HEK293 (cell line): ENCODE data around the gene CYCS.

ENCODE experiments used
- GLI2 ChIP-seq: fragments of 450-650 bp; formaldehyde crosslinking; IDR thresholded peaks from 2 replicates; pipeline ENCODE4; 2017; ENCODE audit warnings: missing biosample characterization, missing genetic modification characterization, low read depth, borderline replicate concordance
- KLF7 ChIP-seq: fragments of 450-650 bp; formaldehyde crosslinking; IDR thresholded peaks from 2 replicates; pipeline ENCODE4 v1.5.1; 2016; ENCODE audit warnings: missing biosample characterization, missing genetic modification characterization, borderline replicate concordance
- OSR2 ChIP-seq: fragments of 450-650 bp; formaldehyde crosslinking; IDR thresholded peaks from 2 replicates; pipeline ENCODE4 v1.5.1; 2016; ENCODE audit warnings: missing biosample characterization, missing genetic modification characterization
- REPIN1 ChIP-seq: fragments of 450-650 bp; formaldehyde crosslinking; IDR thresholded peaks from 2 replicates; pipeline ENCODE4 v1.5.1; 2017; ENCODE audit warnings: missing biosample characterization, missing genetic modification characterization, low read depth
- ZNF2 ChIP-seq: fragments of 450-650 bp; formaldehyde crosslinking; IDR thresholded peaks from 2 replicates; pipeline ENCODE4 v1.5.1; 2016; ENCODE audit warnings: missing biosample characterization, missing genetic modification characterization
- ZNF335 ChIP-seq: fragments of 450-650 bp; formaldehyde crosslinking; conservative IDR thresholded peaks from 2 replicates; pipeline ENCODE4 v1.5.1; 2016; ENCODE audit warnings: missing biosample characterization, missing genetic modification characterization
- ZNF341 ChIP-seq: fragments of 450-650 bp; formaldehyde crosslinking; IDR thresholded peaks from 2 replicates; pipeline ENCODE4; 2016; ENCODE audit warnings: low read depth, missing biosample characterization, missing genetic modification characterization
- ZNF549 ChIP-seq: fragments of 450-650 bp; IDR thresholded peaks from 2 replicates; pipeline ENCODE4 v1.5.1; 2018; ENCODE audit warnings: missing biosample characterization, missing genetic modification characterization, mild to moderate bottlenecking, inconsistent platforms, moderate library complexity
- ZNF660 ChIP-seq: fragments of 450-650 bp; IDR thresholded peaks from 2 replicates; pipeline ENCODE4 v1.5.1; 2018; ENCODE audit warnings: missing biosample characterization, mild to moderate bottlenecking, missing genetic modification characterization
- ZNF792 ChIP-seq: fragments of 450-650 bp; formaldehyde crosslinking; IDR thresholded peaks from 2 replicates; pipeline ENCODE4 v1.5.1; 2016; ENCODE audit warnings: missing biosample characterization, missing genetic modification characterization
- ZNF843 ChIP-seq: fragments of 450-650 bp; formaldehyde crosslinking; IDR thresholded peaks from 2 replicates; pipeline ENCODE4 v1.5.1; 2016; ENCODE audit warnings: missing biosample characterization, missing genetic modification characterization
- TF ChIP-seq, protein P1 (sequence below): fragments of 450-650 bp; formaldehyde crosslinking; IDR thresholded peaks from 2 replicates; pipeline ENCODE4 v1.5.1; 2016; ENCODE audit warnings: missing biosample characterization, missing genetic modification characterization
- TF ChIP-seq, protein P2 (sequence below): fragments of 450-650 bp; formaldehyde crosslinking; IDR thresholded peaks from 2 replicates; pipeline ENCODE4 v1.5.1; 2017; ENCODE audit warnings: missing biosample characterization, missing genetic modification characterization
- TF ChIP-seq, protein P3 (sequence below): fragments of 450-650 bp; formaldehyde crosslinking; IDR thresholded peaks from 2 replicates; pipeline ENCODE4 v1.5.1; 2016; ENCODE audit warnings: missing biosample characterization, missing genetic modification characterization, low read depth
- TF ChIP-seq, protein P4 (sequence below): fragments of 450-650 bp; formaldehyde crosslinking; IDR thresholded peaks from 2 replicates; pipeline ENCODE4 v1.5.1; 2016; ENCODE audit warnings: missing biosample characterization, missing genetic modification characterization
- TF ChIP-seq, protein P5 (sequence below): fragments of 450-650 bp; formaldehyde crosslinking; IDR thresholded peaks from 2 replicates; pipeline ENCODE4 v1.5.1; 2016; ENCODE audit warnings: missing biosample characterization, missing genetic modification characterization
- TF ChIP-seq, protein P6 (sequence below): fragments of 450-650 bp; formaldehyde crosslinking; IDR thresholded peaks from 2 replicates; pipeline ENCODE4 v1.5.1; 2016; ENCODE audit warnings: missing biosample characterization, missing genetic modification characterization, low read depth
- TF ChIP-seq, protein P7 (sequence below): fragments of 450-650 bp; formaldehyde crosslinking; IDR thresholded peaks from 2 replicates; pipeline ENCODE4 v1.5.1; 2016; ENCODE audit warnings: missing biosample characterization, missing genetic modification characterization, borderline replicate concordance
- TF ChIP-seq, protein P8 (sequence below): fragments of 450-650 bp; formaldehyde crosslinking; optimal IDR thresholded peaks from 2 replicates; pipeline ENCODE3; 2016; ENCODE audit warnings: missing biosample characterization, mild to moderate bottlenecking, missing genetic modification characterization
- TF ChIP-seq, protein P9 (sequence below): fragments of 450-650 bp; formaldehyde crosslinking; IDR thresholded peaks from 2 replicates; pipeline ENCODE4 v1.5.1; 2016; ENCODE audit warnings: missing biosample characterization, missing genetic modification characterization

Gene CYCS

DNA sequence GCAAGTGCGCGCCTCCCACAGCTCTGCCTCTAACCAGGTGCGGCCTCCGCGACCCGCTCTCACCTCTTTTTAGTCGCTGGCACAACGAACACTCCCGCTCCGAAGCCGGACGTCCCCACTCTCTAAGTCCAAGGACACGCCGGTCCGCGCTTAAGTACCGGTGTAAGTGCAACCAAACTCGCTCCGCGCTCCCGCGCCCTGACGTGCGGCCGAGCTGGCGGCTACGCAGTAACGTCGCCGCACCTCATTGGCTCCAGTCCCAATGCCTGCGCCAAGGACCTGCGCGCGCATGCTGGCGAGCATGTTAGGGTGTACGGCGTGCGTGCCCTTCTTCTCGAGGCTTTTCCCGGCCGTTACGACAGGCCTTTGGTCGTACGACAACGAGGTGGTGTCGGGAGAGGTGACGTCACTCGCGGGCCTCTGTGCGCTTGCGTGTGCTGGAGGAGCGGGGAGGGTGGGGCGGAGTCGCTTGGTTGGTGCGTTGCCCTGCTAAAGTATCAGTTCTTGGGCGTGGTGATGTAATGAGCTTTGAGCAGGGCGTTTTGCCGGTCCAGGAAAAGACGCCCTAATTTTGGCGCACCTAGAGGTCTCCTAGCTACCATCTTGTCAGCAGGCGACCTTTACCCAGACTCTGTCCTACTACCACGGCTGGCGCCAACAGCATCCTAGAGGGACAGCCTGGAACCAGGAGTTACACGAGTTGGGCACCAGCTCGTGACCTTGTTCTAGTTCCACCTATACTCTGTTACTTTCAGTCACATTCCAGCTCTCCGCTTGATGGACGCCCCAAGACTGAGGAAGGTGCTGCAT lies at the start of gene CYCS (continued):
- TF ChIP-seq, protein P1, sequence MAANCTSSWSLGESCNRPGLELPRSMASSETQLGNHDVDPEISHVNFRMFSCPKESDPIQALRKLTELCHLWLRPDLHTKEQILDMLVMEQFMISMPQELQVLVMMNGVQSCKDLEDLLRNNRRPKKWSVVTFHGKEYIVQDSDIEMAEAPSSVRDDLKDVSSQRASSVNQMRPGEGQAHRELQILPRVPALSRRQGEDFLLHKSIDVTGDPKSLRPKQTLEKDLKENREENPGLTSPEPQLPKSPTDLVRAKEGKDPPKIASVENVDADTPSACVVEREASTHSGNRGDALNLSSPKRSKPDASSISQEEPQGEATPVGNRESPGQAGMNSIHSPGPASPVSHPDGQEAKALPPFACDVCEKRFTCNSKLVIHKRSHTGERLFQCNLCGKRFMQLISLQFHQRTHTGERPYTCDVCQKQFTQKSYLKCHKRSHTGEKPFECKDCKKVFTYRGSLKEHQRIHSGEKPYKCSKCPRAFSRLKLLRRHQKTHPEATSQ (tag by site-specific recombination) = no peak
- TF ChIP-seq OSR2 (tag by site-specific recombination) = no peak
- TF ChIP-seq, protein P2, sequence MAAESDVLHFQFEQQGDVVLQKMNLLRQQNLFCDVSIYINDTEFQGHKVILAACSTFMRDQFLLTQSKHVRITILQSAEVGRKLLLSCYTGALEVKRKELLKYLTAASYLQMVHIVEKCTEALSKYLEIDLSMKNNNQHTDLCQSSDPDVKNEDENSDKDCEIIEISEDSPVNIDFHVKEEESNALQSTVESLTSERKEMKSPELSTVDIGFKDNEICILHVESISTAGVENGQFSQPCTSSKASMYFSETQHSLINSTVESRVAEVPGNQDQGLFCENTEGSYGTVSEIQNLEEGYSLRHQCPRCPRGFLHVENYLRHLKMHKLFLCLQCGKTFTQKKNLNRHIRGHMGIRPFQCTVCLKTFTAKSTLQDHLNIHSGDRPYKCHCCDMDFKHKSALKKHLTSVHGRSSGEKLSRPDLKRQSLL = peak; percentile 88
- TF ChIP-seq GLI2 (tag by site-specific recombination) = no peak
- no peak for TF ChIP-seq ZNF2 (tag by site-specific recombination)
- TF ChIP-seq, protein P3, sequence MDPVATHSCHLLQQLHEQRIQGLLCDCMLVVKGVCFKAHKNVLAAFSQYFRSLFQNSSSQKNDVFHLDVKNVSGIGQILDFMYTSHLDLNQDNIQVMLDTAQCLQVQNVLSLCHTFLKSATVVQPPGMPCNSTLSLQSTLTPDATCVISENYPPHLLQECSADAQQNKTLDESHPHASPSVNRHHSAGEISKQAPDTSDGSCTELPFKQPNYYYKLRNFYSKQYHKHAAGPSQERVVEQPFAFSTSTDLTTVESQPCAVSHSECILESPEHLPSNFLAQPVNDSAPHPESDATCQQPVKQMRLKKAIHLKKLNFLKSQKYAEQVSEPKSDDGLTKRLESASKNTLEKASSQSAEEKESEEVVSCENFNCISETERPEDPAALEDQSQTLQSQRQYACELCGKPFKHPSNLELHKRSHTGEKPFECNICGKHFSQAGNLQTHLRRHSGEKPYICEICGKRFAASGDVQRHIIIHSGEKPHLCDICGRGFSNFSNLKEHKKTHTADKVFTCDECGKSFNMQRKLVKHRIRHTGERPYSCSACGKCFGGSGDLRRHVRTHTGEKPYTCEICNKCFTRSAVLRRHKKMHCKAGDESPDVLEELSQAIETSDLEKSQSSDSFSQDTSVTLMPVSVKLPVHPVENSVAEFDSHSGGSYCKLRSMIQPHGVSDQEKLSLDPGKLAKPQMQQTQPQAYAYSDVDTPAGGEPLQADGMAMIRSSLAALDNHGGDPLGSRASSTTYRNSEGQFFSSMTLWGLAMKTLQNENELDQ (tag by site-specific recombination) = no peak
- TF ChIP-seq, protein P4, sequence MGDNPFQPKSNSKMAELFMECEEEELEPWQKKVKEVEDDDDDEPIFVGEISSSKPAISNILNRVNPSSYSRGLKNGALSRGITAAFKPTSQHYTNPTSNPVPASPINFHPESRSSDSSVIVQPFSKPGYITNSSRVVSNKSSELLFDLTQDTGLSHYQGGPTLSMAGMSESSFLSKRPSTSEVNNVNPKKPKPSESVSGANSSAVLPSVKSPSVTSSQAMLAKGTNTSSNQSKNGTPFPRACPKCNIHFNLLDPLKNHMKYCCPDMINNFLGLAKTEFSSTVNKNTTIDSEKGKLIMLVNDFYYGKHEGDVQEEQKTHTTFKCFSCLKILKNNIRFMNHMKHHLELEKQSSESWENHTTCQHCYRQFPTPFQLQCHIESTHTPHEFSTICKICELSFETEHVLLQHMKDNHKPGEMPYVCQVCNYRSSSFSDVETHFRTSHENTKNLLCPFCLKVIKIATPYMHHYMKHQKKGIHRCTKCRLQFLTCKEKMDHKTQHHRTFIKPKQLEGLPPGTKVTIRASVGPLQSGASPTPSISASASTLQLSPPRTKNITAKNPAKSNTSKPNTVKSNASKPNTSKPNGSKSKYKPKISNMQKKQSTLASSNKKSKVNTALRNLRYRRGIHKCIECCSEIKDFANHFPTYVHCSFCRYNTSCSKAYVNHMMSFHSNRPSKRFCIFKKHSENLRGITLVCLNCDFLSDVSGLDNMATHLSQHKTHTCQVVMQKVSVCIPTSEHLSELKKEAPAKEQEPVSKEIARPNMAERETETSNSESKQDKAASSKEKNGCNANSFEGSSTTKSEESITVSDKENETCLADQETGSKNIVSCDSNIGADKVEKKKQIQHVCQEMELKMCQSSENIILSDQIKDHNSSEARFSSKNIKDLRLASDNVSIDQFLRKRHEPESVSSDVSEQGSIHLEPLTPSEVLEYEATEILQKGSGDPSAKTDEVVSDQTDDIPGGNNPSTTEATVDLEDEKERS (tag by site-specific recombination) = no peak
- TF ChIP-seq, protein P5, sequence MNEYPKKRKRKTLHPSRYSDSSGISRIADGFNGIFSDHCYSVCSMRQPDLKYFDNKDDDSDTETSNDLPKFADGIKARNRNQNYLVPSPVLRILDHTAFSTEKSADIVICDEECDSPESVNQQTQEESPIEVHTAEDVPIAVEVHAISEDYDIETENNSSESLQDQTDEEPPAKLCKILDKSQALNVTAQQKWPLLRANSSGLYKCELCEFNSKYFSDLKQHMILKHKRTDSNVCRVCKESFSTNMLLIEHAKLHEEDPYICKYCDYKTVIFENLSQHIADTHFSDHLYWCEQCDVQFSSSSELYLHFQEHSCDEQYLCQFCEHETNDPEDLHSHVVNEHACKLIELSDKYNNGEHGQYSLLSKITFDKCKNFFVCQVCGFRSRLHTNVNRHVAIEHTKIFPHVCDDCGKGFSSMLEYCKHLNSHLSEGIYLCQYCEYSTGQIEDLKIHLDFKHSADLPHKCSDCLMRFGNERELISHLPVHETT = peak; percentile 81
- TF ChIP-seq ZNF843 (tag by site-specific recombination) = 0 out of 2 replicates have a peak, but pooled peaks have one; percentile 9
- TF ChIP-seq ZNF792 (tag by site-specific recombination) = no peak
- TF ChIP-seq, protein P6, sequence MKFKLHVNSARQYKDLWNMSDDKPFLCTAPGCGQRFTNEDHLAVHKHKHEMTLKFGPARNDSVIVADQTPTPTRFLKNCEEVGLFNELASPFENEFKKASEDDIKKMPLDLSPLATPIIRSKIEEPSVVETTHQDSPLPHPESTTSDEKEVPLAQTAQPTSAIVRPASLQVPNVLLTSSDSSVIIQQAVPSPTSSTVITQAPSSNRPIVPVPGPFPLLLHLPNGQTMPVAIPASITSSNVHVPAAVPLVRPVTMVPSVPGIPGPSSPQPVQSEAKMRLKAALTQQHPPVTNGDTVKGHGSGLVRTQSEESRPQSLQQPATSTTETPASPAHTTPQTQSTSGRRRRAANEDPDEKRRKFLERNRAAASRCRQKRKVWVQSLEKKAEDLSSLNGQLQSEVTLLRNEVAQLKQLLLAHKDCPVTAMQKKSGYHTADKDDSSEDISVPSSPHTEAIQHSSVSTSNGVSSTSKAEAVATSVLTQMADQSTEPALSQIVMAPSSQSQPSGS (tag by site-specific recombination) = peak; percentile 100
- TF ChIP-seq ZNF549 (tag by site-specific recombination) = no peak
- peak; percentile 47; the same call in 1 of the 2 replicates for TF ChIP-seq ZNF341 (tag by site-specific recombination)
- 0 out of 2 replicates have a peak, but pooled peaks have one; percentile 11 for TF ChIP-seq ZNF660
- TF ChIP-seq, protein P7, sequence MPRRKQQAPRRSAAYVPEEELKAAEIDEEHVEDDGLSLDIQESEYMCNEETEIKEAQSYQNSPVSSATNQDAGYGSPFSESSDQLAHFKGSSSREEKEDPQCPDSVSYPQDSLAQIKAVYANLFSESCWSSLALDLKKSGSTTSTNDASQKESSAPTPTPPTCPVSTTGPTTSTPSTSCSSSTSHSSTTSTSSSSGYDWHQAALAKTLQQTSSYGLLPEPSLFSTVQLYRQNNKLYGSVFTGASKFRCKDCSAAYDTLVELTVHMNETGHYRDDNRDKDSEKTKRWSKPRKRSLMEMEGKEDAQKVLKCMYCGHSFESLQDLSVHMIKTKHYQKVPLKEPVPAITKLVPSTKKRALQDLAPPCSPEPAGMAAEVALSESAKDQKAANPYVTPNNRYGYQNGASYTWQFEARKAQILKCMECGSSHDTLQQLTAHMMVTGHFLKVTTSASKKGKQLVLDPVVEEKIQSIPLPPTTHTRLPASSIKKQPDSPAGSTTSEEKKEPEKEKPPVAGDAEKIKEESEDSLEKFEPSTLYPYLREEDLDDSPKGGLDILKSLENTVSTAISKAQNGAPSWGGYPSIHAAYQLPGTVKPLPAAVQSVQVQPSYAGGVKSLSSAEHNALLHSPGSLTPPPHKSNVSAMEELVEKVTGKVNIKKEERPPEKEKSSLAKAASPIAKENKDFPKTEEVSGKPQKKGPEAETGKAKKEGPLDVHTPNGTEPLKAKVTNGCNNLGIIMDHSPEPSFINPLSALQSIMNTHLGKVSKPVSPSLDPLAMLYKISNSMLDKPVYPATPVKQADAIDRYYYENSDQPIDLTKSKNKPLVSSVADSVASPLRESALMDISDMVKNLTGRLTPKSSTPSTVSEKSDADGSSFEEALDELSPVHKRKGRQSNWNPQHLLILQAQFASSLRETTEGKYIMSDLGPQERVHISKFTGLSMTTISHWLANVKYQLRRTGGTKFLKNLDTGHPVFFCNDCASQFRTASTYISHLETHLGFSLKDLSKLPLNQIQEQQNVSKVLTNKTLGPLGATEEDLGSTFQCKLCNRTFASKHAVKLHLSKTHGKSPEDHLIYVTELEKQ (tag by site-specific recombination) = no peak
- TF ChIP-seq, protein P8, sequence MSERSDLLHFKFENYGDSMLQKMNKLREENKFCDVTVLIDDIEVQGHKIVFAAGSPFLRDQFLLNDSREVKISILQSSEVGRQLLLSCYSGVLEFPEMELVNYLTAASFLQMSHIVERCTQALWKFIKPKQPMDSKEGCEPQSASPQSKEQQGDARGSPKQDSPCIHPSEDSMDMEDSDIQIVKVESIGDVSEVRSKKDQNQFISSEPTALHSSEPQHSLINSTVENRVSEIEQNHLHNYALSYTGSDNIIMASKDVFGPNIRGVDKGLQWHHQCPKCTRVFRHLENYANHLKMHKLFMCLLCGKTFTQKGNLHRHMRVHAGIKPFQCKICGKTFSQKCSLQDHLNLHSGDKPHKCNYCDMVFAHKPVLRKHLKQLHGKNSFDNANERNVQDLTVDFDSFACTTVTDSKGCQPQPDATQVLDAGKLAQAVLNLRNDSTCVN (tag by site-specific recombination) = peak; percentile 99
- TF ChIP-seq REPIN1 = no peak
- TF ChIP-seq KLF7 (tag by site-specific recombination) = peak; percentile 93
- TF ChIP-seq, protein P9, sequence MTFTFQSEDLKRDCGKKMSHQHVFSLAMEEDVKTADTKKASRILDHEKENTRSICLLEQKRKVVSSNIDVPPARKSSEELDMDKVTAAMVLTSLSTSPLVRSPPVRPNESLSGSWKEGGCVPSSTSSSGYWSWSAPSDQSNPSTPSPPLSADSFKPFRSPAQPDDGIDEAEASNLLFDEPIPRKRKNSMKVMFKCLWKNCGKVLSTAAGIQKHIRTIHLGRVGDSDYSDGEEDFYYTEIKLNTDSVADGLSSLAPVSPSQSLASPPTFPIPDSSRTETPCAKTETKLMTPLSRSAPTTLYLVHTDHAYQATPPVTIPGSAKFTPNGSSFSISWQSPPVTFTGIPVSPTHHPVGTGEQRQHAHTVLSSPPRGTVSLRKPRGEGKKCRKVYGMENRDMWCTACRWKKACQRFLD (tag by site-specific recombination) = no peak
- TF ChIP-seq ZNF335 = peak; percentile 73
